ENCODE measurements around the gene SMARCE1.

SMARCE1 gene

DNA sequence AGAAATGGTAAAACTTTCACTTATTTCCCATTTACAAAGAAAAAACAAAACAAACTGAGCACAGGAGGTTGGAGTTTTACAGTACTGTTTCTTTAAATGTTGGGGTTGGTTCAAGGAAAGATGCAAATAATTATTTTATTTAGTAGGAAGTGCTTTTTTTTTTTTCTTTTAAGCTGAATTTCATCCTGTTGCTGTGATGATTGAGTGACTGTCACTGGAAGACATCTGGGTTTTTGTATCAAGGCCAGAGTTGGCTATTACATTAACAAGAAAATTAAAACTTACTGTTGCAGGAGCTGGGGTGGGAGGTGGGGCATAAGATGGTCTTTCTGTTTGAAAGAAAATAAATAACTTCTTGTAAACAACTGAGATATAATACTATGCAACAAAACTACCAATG is 2.3 kb downstream of the SMARCE1 start:
- DNase-seq = no peak

GRCh38 chr17:40637931-40638330 is 9.7 kb downstream of the SMARCE1 start:
- no peak for DNase-seq

DNA sequence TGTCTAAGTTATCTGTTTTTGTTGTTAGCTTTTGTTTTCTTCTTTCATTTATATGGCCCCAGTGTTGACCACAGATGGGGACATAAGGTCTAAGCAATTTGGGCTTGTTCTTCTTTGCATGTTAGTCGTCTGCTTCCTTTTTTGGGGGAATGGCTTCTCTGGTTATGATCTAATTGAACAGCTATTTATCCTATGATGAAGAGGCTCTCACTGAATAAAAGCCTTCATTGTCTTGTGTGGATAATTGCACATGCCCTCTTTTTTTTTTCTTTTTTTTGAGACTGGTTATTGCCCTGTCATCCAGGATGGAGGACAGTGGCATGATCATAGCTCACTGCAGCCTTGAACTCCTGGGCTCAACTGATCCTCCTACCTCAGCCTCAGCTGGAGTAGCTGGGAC is 13.7 kb downstream of the SMARCE1 start:
- no peak for DNase-seq

- DNase-seq = no peak
Observed at GRCh38 chr17:40632216-40632615, 15.4 kb downstream of the SMARCE1 start.

- DNase-seq = no peak
Observed at GRCh38 chr17:40629842-40630241, 17.8 kb downstream of the SMARCE1 start.

DNA sequence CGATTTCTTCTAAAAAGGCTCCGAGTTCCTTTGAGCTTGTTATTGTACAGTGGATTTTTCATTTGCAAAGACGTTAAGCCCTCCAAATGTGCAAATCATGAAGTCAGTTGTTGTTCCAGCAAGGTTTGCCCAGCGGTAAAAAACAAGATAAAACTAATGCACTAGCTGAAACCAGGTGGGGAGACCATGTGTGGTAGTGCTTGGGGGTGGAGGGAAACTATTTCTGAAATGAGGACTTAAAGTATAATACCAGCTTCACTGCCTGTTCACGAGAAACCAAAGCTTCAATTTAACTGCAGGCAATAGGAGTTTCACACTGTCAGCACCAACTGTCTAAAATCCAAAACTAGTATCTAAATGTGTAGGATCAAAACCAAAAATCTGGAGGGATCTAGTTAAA is 22.3 kb downstream of the SMARCE1 start:
- no peak for DNase-seq

- DNase-seq = no peak
Observed at GRCh38 chr17:40623419-40624210, 24.0 kb downstream of the SMARCE1 start.

DNA sequence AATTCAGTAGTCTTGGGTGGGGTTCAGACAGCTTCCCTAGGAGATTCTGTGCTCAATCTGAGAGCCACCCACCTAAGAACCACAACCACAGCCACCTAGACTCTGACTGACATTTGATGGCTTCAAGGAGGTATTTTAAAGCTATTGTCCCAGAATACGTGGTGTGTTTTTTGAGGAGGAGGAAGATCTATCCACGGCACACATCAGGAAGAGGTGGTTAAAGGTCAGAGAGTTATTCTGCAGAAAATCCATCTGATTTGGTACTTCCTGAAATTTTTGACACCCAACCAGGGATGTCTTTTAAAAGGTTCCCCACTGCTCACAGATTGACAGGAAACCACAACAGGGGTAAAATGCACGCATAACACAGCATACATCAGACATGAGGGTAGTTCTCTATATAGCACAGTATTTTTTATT is 25.1 kb downstream of the SMARCE1 start:
- no peak for DNase-seq

DNA sequence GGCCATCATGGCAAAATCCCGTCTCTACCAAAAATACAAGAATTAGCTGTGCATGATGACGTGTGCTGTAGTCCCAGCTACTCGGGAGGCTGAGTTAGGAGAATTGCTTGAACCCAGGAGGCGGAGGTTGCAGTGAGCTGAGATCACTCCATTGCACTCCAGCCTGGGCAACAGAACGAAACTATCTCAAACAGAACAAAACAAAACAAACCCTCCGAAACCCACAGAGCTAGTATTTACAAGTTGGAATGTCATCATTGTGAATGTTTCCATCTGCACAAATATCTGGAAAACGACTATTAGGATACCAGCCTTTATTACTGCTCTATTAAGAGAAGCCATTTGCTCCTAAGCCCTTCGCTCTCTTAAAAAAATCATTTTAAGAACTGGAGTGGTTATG is 26.0 kb downstream of the SMARCE1 start:
- no peak for DNase-seq

DNA sequence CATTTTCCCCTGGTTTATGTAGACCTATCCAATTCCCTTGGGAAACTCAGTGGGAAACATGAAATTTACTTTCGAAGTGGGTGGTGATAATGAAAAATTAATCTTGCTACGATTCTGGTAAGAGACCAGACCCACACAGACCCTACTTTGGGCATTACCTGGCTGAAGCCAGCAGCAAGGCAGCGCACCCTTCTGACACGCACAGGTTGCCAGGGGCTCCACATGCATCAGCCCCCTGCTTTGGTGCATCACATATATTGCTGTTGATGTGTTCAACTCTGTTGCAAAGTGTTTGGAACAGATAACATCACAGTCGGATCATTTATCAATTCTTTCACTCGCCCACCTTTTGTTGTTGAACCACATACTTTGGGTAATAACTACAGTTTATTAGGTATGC is 26.6 kb downstream of the SMARCE1 start:
- DNase-seq = no peak

DNA sequence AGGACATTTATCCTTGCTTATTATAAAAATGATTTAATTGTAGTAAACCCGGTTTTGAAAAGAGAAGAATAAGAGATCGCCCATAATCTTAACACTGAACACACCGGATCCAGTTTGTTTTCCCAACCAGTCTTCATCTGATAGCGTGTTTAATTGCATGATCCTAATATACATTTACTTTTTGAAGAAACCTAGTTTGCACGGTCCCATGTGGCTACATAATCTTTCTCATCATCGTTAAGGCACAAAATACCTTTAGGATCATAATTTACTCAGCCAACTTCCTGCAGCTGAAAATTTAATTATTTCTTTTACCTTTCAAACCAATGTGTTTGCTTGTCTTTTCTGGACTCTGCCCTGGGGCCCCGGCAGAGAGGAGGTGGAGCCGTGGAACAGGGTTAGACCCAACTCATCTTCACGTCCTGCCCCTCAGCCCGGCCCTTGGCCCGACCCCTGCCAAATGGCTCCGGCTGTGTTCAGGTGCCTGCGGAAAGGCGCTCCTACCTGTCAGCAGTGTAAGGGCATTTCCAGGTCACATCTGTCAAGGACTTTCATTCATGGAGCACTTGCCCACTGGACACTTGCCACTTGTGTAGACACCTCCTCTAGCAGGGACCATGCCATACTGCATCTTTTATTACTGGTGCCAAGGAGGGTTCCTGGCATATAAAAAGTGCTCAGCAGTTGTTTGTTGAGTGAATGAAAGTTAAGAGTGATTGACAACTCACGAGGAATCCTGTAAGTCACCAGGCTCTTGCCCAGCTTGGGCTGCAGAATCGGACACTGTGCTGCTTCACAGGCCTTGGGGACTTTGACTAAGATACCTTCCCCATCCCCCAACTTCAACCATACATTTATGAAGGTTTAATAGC is 28.6 kb downstream of the SMARCE1 start:
- no peak for DNase-seq

GRCh38 chr17:40617678-40618240 is 29.9 kb downstream of the SMARCE1 start:
- no peak for DNase-seq

DNA sequence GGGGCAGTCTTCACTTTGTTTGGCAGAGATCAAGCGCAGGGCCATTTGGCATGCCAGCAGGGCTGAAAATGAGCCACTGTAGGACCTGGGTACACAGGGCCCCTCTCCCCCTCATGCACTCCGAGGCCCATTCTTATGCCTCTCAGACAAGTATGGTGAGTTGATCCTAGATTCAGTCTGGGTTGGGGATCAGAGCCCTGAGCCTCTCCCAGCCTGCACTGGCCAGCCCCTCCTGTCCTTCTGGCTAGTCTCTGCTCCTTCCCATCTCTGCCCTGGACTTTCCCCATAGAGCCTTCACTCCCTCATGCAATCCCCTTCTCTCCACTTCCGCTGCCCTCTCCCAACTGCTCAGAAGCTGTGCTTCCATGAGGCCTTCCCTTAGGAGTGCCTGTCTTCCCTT is 31.0 kb downstream of the SMARCE1 start:
- DNase-seq = no peak

DNA sequence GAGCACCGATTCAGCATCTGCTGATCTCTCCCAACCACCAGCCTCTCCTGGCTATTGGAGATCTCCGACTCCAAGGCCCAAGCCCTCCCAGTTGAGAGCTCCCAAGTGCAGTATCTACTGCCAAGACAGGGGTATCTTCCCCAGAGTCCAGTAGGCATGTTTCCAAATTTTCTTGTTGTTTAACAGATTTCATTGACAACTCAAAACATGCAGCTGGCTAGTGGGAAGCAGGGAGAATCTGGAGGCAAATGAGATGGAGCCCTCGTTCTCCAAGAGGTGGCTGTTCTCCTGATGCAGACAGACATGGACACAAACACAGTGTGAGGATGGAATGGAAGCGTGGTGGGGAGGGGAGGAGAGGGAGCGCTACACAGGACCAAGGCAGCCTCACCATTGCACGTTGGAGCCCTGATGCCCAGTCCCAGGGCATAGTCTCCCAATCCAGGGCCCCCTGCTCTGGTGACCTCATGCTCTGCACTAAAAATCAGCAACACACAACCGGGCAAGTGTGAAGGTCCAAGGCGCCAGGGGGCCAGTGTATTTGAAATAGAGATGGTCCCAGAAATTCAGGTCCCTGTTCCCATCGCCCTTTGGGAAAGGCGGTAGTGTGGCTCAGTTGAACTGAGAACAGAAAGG is 31.7 kb downstream of the SMARCE1 start:
- DNase-seq = no peak

DNA sequence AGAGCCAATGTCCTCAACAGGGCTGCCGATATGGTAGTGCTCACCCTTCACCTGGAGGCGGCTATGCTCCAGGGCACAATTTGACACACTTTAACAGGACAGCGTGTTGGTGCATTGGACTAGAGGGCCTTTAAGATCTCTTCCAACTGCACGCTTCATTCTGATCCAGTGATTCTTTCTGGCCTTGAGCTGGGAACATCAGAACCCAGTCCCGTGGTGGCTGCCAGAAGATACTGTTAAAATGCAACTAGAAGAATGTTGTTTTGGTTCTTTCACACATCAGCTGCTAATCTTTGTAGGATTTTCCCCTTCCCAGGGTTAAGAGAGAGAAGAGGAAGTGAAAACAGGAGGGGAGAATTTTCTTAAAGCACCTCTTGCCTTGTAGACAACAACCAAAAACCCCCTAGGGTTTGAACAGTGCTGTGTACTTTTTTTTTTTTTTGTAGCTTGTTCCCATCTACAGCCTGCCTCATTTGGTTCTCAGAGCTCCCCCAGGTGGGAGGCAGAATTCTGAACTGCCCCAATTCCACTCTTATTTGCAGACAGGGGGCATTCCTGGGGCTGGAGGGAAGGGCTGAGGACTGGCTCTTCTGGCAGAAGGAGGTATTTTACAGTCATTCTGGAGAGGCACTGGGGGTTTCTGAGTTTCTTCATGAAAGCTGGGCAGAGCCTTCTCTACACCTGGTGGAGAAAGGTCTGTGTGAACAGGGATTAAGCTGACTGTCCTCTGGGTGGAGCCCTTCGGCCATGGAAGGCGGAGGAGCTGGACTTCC is 32.4 kb downstream of the SMARCE1 start:
- no peak for DNase-seq

DNA sequence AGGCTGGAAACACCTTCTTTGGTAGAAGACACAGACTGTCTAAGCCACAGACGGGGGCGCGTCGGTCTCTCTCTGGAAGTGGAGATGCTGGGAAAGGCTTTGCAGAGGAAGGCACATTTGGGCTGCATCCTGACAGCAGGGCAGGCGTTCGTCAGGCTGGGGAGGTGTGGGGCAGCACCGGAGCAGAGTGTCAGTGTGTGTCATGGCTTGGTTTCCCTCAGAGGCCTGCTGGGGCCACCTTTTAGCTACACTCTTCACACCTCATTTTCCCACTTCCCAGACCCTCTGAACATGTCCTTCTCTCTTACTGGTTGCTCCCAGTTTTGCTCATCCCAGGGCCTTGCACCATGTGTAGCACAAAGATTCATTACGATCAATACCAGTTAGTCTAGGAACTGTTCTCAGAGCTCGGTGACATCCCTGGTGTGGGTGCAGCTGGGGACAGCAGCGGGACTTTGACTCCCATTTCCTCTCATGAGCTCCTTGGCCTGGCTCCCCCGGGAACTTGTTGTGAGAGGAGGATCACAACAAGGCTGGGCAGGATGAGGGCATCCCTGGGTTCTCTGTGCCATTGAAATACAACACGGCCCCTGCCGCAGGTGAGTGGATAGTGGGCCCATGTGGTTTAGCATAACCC is 33.1 kb downstream of the SMARCE1 start:
- no peak for DNase-seq

DNA sequence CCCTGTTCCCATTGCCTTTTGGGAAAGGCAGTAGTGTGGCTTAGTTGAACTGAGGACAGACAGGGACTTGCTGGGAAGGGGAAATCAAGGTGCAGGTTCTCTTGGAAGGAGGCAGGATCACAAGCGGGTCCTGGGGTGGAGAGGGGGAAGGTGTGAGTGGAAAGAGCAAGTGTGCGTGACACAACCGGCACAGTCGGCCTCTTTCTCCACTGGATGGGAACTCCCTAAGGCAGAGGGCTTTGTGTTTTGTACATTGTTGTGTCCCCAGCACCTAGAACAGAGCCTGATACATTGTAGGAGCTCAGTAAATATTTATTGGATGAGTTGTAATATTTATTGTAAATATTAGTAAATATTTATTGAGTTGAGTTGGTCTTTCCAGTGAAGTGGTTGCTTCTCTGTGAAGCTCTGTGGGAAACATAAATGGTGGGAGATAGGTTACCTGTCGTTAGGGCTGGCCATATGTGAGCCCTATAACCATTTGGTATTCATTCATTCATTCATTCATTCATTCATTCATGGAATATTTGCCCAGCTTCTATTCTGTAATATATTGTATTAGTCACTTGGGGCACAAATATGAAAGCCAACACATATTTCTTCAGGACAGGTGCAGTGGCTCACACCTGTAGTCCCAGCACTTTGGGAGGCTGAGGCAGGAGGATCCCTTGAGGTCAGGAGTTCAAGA is 34.0 kb downstream of the SMARCE1 start:
- no peak for DNase-seq

DNA sequence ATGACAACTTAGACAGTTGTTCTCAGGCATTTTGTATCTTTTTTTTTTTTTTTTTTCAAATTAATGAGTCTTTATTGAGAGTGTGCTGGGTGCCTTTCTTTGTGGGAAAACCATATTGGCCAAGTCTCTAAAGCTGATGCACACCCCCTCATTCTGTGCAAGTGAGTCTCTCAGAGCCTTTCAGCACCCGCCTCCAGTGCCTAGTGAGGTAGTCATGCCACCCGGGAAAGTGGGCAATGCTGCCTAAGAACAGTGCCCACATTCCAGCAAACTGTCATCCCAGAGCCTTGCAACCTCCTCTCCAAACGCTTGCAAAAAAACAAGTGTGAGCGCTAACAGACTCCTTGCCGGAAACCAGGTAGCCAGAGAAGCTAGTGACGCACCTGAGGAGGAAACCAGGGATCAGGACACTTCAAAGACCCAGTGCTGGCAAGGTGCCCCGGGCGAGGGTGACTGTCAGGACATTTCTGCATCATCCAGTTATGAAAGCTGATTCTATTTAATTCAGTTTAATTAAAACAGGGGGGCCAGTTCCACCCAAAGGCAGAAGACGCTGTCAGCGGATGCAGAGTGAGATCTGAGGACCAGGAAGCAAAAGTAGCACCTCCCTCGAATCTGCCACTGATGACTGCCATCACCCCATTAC is 34.9 kb downstream of the SMARCE1 start:
- DNase-seq = peak; percentile 73

DNA sequence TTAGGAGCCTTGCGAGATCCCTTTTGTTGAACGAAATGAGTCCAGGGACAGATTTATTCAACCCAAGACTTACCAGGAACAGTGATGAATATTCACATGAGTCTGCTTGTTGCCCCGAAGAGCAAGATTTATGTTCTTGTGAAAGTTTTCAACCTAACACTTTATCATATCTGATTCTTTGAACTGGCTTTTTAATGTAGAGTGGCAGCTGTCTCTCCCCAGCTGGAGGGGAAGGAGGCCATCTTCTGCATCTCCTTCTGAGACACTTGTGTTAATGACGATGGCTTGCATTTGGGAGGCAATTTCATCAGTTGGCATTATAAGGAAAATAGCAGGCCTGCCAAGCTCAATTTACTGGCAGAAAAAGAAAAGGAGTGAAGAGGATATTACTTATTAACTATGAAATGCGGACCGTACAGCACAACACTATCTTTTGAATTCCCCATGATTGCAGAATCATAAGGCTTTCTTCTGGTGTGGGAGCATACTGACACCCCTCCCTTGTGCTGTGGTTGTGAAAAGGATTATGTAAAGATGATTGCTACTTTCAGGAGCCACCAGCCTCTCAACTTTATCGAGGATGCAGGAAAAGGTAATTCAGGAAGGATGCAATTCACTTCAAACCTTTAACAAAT is 35.7 kb downstream of the SMARCE1 start:
- DNase-seq = no peak

DNA sequence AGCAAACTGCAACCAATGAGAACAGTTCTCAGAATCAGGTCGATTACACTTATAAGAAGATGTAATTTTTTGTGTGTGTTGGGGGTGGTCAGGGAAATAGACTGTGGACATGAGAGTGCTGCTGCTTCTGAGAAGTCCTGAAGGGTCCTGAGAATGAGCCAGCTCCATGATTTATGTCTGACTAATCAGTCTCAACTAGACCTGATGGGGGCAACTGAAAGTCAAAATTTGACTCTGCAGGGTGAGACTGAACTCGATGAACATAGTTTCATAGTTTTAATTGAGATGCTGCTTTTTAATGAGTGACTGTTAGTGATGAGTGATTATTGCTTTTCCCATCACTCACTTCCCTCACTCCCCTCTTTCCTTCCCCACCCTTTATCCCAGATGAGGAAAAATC is 37.3 kb downstream of the SMARCE1 start:
- no peak for DNase-seq
